HepG2 (cell line): ENCODE measurements around the gene TRIM4. TPM values are rescaled to one million over a fixed set of nuclear protein-coding genes. Genes with fewer than 3 reads are reported as not detected.
"Not testable (repeated sequence)": the region's sequence is repeated elsewhere in the genome, so short reads cannot be mapped to it uniquely, and the experiment has no call there.

Experiments
- ATAC-seq: fragments of 200-7000 bp; cut with Tn5 transposase; 3 replicates; pipeline ENCODE4 v1.9.1; 2020; ENCODE audit warnings: mild to moderate bottlenecking, moderate library complexity
- BruUV-seq: library from RNA; stranded (reverse); fragments of 400-500 nt; replicated peaks from 2 replicates; lab custom pipeline; 2021; lab: Mats Ljungman, UMichigan
- CTCF ChIA-PET: fragments of 300-600 bp; formaldehyde crosslinking; extraction: SDS; loops from one replicate; lab custom pipeline; 2021; ENCODE audit warnings: low total read pairs, inconsistent platforms, low intra/inter-chr PET ratio; lab: Yijun Ruan, JAX
- POLR2A ChIA-PET: fragments of 350-600 bp; sonication (Branson Sonifier 250); formaldehyde crosslinking; loops from one replicate; lab custom pipeline; 2020; ENCODE audit warnings: antibody characterized with exemption, inconsistent platforms; lab: Yijun Ruan, JAX
- DNase-seq: peaks from one replicate; pipeline ENCODE4 v3.0.0-alpha.2; 2015; ENCODE audit warnings: low spot score
- FAIRE-seq: peaks from 3 replicates; lab custom pipeline; 2011; peaks lifted over from hg19 to GRCh38; lab: Jason Lieb, UNC
- H2AFZ ChIP-seq: one replicate; pipeline ENCODE4 v1.6.1; 2011; ENCODE audit warnings: low read length, inconsistent platforms
- H3K27ac ChIP-seq: fragments of 300-600 bp; 3 replicates; pipeline ENCODE4 v1.8.0; 2011; ENCODE audit warnings: mixed run types, mild to moderate bottlenecking, mixed read lengths, low read length, inconsistent platforms; ENCODE audit not compliant: insufficient read depth; ENCODE audit errors: extremely low read length
- H3K27me3 ChIP-seq, 2 experiments: fragments of 200-600 bp in 1 of 2; 2 replicates in 1 of 2; 3 replicates in 1 of 2; pipeline versions ENCODE4 v1.6.0 to v1.8.0; 2011; ENCODE audit warnings: low read length in 2 of 2, mild to moderate bottlenecking in 2 of 2, moderate library complexity in 2 of 2, inconsistent platforms in 1 of 2; ENCODE audit not compliant: insufficient read depth in 2 of 2, control insufficient read depth in 1 of 2
- H3K36me3 ChIP-seq, 2 experiments: fragments of 200-600 bp in 1 of 2; replicated peaks in 1 of 2; 2 replicates in 1 of 2; 3 replicates in 1 of 2; pipeline versions ENCODE4 v1.5.1 to v1.8.0; 2011; ENCODE audit warnings: low read length in 2 of 2, inconsistent platforms in 1 of 2; ENCODE audit not compliant: insufficient read depth in 2 of 2, control insufficient read depth in 1 of 2
- H3K4me1 ChIP-seq: 2 replicates; pipeline ENCODE4 v1.5.1; 2012; ENCODE audit warnings: low read length, inconsistent platforms; ENCODE audit not compliant: insufficient read depth
- H3K4me2 ChIP-seq: 2 replicates; pipeline ENCODE4 v1.6.0; 2011; ENCODE audit warnings: low read depth, low read length, inconsistent platforms
- H3K4me3 ChIP-seq, 3 experiments: fragments of 200-600 bp in 1 of 3; sonication (generic), shearing (Covaris generic) in 1 of 3; replicated peaks in 1 of 3; 2 replicates each; pipeline ENCODE4 v1.5.1; 2011 to 2016; ENCODE audit warnings: low read length in 3 of 3, inconsistent platforms in 2 of 3, low read depth in 2 of 3, mild to moderate bottlenecking in 2 of 3, control low read depth in 1 of 3, mixed read lengths in 1 of 3; ENCODE audit not compliant: insufficient read depth in 1 of 3
- H3K79me2 ChIP-seq: one replicate; pipeline ENCODE4 v1.6.1; 2011; ENCODE audit warnings: low read length, inconsistent platforms; ENCODE audit not compliant: insufficient read depth
- H3K9ac ChIP-seq: 2 replicates; pipeline ENCODE4 v1.6.0; 2011; ENCODE audit warnings: mild to moderate bottlenecking, low read depth, low read length, inconsistent platforms; ENCODE audit not compliant: insufficient read depth
- H3K9me3 ChIP-seq: 2 replicates; pipeline ENCODE4 v1.5.1; 2012; ENCODE audit warnings: mild to moderate bottlenecking, low read length
- H4K20me1 ChIP-seq: 2 replicates; pipeline ENCODE4 v1.6.0; 2011; ENCODE audit warnings: inconsistent platforms, mild to moderate bottlenecking, low read length, moderate library complexity; ENCODE audit not compliant: insufficient read depth
- TBL1XR1 ChIP-seq: fragments of 150-350 bp; IDR thresholded peaks from 2 replicates; pipeline ENCODE4 v1.6.1; 2014; ENCODE audit warnings: borderline replicate concordance, low read length; ENCODE audit not compliant: partially characterized antibody
- TBX2 ChIP-seq: sonication (generic); formaldehyde crosslinking; IDR thresholded peaks from 2 replicates; pipeline ENCODE4 v1.5.0; 2020; ENCODE audit warnings: missing genetic modification reagents, mild to moderate bottlenecking, borderline replicate concordance
- ZNF317 ChIP-seq: sonication (generic); formaldehyde crosslinking; IDR thresholded peaks from 2 replicates; pipeline ENCODE4 v1.5.0; 2020; ENCODE audit warnings: mild to moderate bottlenecking, missing genetic modification reagents
- ZNF75D ChIP-seq: sonication (generic); formaldehyde crosslinking; IDR thresholded peaks from 2 replicates; pipeline ENCODE4 v1.8.1; 2023; ENCODE audit warnings: missing genetic modification reagents, mild to moderate bottlenecking, borderline replicate concordance
- WGBS: methylation state at CpG from one replicate; pipeline ENCODE4 v1.1.6; 2017; ENCODE audit warnings: low lambda C conversion rate; 5-methylcytosine and 5-hydroxymethylcytosine counted together
- in situ Hi-C: cut with HindIII; loops from 2 replicates; pipeline ENCODE4 v1.10.0; 2017; ENCODE audit warnings: low pct_unique_long_range_greater_than_20kb; ENCODE audit not compliant: extremely low pct_ligation_motif_present
- intact Hi-C: fragments of 100-400 bp; cut with micrococcal nuclease; formaldehyde crosslinking; loops from one replicate; pipeline ENCODE4 v1.10.0; 2022; ENCODE audit not compliant: unreplicated experiment
- polyA plus RNA-seq, 8 experiments: library from polyadenylated mRNA; depleted of rRNA in 3 of 8; stranded (reverse) in 7 of 8; unstranded in 1 of 8; fragments of >200 nt; fragmentation: Illumina TruSeq in 4 of 8; extraction: Trizol in 4 of 8; gene quantifications; 2 replicates each; pipeline versions ENCODE4 v1.2.1 to v1.2.3, GENCODE V29; 2011 to 2016; ENCODE audit warnings: low read depth in 4 of 8, missing spikeins in 1 of 8, mixed read lengths in 1 of 8; ENCODE audit not compliant: insufficient read depth in 1 of 8
- total RNA-seq, 5 experiments: library from RNA; depleted of rRNA; stranded (reverse); fragments of >200 nt; fragmentation: Illumina TruSeq; extraction: Trizol; gene quantifications; 2 replicates each; pipeline ENCODE4 v1.2.3, GENCODE V29; 2016; ENCODE audit warnings: low read depth in 1 of 5
- TF ChIP-seq, protein P1 (sequence below): IDR thresholded peaks from 2 replicates; pipeline ENCODE4 v1.6.1; 2016; ENCODE audit warnings: mild to moderate bottlenecking, missing biosample characterization, missing genetic modification reagents
- TF ChIP-seq, protein P2 (sequence below): sonication (generic); formaldehyde crosslinking; IDR thresholded peaks from 2 replicates; pipeline ENCODE4 v1.9.0; 2022; ENCODE audit warnings: low read depth, missing genetic modification reagents

Gene TRIM4
- total and polyA plus RNA-seq, 2 of the 13 experiments (the other 11 are each of a cell fraction or from before 2014, with no cell fraction given): 17.6 to 21.7 TPM

DNA sequence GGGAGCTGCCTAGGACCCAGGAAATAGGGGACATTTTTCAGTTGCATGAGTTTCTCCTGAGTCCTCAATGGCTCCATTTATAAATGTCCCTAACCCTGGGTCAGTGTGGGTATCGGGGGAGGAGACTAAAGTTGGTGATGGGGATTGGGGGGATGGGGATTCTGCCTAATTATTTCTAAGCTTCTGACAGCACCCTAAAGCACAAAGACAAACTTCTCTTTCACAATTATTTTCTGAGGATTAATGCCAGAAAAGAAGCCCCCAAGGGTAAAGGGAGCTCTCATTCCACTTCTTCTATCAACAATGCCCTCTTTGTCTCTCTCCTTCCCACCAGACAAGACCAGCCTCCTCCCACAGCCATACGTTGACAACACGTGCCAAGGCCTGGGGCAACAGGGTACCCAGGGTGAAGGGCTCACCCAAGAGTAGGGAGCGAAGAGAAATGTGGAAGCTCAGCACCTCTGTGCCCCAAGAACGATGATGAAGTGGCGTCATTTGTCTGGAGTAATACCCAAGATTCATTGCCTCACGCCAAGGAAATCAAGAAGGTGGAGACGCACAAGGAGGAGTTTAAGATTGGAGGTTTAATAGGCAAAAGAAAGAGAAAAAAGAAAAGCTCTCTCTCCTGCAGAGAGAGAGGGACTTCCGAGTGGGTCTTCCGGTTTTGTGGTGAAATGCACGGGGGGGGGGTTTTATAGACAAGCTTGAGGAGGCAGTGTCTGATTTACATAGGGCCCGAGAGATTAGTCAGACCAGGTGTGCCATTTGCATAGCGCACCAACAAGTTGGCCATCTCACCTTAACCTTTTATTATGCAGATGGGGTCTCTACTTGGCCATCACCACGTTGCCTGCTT lies 24.5 kb upstream of the TRIM4 start:
- ChIA-PET CTCF (no interaction called here), POLR2A (interaction anchor here (1.3 kb wide), 1 partner anchor 32 kb away, joined by 5 read pairs; the partner anchor contains the start of gene AZGP1)
- Histone ChIP-seq H3K27me3 (no peaks in the 10 kb centered on the region), H3K9me3 (0 out of 2 replicates have a peak, but pooled peaks cover under 1% of the 10 kb centered on the region), H4K20me1 (no peaks in the 10 kb centered on the region), H3K27ac (no peak overlapping the region), H3K4me3 (no peak overlapping the region), H3K79me2 (no peaks in the 10 kb centered on the region), H2AFZ (no peak overlapping the region), H3K36me3 (no peaks in the 10 kb centered on the region), H3K9ac (no peak overlapping the region), H3K4me2 (peak overlapping the region; percentile 7; the same call in 1 of the 2 replicates), H3K4me1 (peaks cover 13% of the 10 kb centered on the region)
- ATAC-seq (no peak), FAIRE-seq (no peak), DNase-seq (no peak)
- WGBS: 51% methylated on average over 14 of the region's 14 CpGs
- TF ChIP-seq TBX2 (CRISPR knock-in tag) (no peak), ZNF75D (CRISPR knock-in tag) (no peak), TBL1XR1 (no peak)
- TF ChIP-seq, protein P1, sequence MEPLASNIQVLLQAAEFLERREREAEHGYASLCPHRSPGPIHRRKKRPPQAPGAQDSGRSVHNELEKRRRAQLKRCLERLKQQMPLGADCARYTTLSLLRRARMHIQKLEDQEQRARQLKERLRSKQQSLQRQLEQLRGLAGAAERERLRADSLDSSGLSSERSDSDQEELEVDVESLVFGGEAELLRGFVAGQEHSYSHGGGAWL: no peak
- intact Hi-C loops: no loop called here
- in situ Hi-C loops: no loop called here
- BruUV-seq: no TSS peak

DNA sequence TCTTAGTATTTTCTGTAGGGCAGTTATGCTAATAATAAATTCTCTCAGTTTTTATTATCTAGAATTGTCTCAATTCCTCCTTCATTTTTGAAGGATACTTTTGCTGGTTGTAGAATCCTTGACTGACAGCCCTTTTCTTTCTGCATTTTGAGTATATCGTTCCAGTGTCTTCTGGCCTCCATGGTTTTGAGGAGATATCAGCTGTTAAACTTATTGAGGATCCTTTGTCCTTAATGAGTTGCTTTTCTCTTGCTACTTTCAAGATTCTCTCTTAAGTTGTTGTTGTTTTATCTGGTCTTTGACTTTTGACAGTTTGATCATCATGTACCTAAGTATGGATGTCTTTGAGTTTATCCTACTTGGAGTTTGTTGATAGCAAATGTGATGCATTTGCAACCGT lies 19.0 kb upstream of the TRIM4 start:
- TF ChIP-seq, protein P2, sequence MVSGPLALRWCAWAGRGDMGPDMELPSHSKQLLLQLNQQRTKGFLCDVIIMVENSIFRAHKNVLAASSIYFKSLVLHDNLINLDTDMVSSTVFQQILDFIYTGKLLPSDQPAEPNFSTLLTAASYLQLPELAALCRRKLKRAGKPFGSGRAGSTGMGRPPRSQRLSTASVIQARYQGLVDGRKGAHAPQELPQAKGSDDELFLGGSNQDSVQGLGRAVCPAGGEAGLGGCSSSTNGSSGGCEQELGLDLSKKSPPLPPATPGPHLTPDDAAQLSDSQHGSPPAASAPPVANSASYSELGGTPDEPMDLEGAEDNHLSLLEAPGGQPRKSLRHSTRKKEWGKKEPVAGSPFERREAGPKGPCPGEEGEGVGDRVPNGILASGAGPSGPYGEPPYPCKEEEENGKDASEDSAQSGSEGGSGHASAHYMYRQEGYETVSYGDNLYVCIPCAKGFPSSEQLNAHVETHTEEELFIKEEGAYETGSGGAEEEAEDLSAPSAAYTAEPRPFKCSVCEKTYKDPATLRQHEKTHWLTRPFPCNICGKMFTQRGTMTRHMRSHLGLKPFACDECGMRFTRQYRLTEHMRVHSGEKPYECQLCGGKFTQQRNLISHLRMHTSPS (CRISPR knock-in tag): no peak
- TF ChIP-seq ZNF317: peak; percentile 99
- TF ChIP-seq, all 625 proteins: peak for 1
- Histone ChIP-seq H3K4me3 (no peak overlapping the region), H4K20me1 (no peaks in the 10 kb centered on the region), H3K4me1 (peaks cover 16% of the 10 kb centered on the region), H3K4me2 (no peak overlapping the region), H3K79me2 (no peaks in the 10 kb centered on the region), H3K27ac (no peak overlapping the region), H2AFZ (no peak overlapping the region), H3K27me3 (no peaks in the 10 kb centered on the region), H3K9ac (no peak overlapping the region), H3K36me3 (no peaks in the 10 kb centered on the region), H3K9me3 (peaks cover 9% of the 10 kb centered on the region)
- DNase-seq (no peak), ATAC-seq (no peak), FAIRE-seq (no peak)
- in situ Hi-C loops: no loop called here
- 42% methylated on average over 2 of the region's 2 CpGs for WGBS
- intact Hi-C loops: no loop called here
- POLR2A ChIA-PET: no interaction called here
- no TSS peak for BruUV-seq
- CTCF ChIA-PET: no interaction called here

DNA sequence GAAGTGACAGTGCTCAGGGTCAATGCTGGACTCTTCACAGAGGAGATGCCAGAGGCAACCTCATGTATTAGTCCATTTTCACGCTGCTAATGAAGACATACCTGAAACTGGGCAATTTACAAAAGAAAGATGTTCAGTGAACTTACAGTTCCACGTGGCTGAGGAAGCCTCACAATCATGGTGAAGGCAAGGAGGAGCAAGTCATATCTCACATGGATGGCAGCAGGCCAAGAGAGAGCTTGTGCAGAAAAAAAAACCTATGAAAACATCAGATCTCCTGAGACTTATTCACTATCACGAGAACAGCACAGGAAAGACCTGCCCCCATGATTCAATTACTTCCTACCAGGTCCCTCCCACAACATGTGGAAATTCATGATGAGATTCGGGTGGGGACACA lies 15.7 kb upstream of the TRIM4 start:
- POLR2A ChIA-PET, H3K79me2 ChIP-seq, H3K4me2 ChIP-seq, in situ Hi-C loops, H3K27ac ChIP-seq, FAIRE-seq, intact Hi-C loops, H3K36me3 ChIP-seq, H3K27me3 ChIP-seq, H4K20me1 ChIP-seq, H2AFZ ChIP-seq, DNase-seq, CTCF ChIA-PET, H3K9ac ChIP-seq, H3K4me3 ChIP-seq, BruUV-seq, H3K9me3 ChIP-seq, ATAC-seq: not testable (repeated sequence)
- peaks cover 21% of the 10 kb centered on the region for H3K4me1 ChIP-seq
- 9% methylated on average over 3 of the region's 4 CpGs for WGBS
